ENCODE results near the gene MBD5.

DNA sequence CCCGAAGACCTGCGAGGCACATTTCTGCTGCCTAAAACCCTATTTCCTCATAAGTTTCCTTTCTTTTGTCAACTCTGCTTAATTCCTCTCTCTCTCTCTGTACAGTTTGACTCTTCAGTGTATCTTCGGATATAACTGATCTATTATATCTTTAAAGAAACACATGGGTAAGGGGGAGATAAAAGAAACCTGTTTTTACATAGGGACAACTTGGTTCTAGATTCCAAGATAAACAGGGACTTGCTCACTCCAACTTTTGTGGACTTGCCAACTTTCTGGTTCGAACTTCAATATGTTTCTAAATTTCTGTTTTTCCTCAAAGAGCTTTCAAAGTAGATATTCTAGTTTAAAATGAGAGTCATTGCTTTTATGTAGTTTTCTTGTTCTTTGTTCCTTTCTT, 441.0 kb downstream of the MBD5 start:
- no peak for TF ChIP-seq EZH2 (IDR thresholded peaks at IDR 0.05; ENCODE audit: borderline replicate concordance, low read length)
- TF ChIP-seq, protein P1, sequence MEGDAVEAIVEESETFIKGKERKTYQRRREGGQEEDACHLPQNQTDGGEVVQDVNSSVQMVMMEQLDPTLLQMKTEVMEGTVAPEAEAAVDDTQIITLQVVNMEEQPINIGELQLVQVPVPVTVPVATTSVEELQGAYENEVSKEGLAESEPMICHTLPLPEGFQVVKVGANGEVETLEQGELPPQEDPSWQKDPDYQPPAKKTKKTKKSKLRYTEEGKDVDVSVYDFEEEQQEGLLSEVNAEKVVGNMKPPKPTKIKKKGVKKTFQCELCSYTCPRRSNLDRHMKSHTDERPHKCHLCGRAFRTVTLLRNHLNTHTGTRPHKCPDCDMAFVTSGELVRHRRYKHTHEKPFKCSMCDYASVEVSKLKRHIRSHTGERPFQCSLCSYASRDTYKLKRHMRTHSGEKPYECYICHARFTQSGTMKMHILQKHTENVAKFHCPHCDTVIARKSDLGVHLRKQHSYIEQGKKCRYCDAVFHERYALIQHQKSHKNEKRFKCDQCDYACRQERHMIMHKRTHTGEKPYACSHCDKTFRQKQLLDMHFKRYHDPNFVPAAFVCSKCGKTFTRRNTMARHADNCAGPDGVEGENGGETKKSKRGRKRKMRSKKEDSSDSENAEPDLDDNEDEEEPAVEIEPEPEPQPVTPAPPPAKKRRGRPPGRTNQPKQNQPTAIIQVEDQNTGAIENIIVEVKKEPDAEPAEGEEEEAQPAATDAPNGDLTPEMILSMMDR (conservative IDR thresholded peaks at IDR 0.05 in 1 of 2, IDR thresholded peaks at IDR 0.05 in 1 of 2; ENCODE audit: extremely low read depth in 1 of 2, insufficient read depth in 1 of 2, low read depth in 1 of 2, low read length in 2 of 2) = no peak

Measured in mammary epithelial cell (primary cell).